Smooth muscle cell of bladder (primary cell): ENCODE measurements around the gene HLA-A. TPM values are rescaled to one million over a fixed set of nuclear protein-coding genes. Genes with fewer than 3 reads are reported as not detected.

Experiments
- total RNA-seq: library from RNA; depleted of rRNA; stranded (reverse); fragments of >200 nt; gene quantifications from 2 replicates; pipeline ENCODE4 v1.2.3, GENCODE V29; 2014

The HLA-A gene
- total RNA-seq: 300 and 414 TPM in 2 replicates

DNA sequence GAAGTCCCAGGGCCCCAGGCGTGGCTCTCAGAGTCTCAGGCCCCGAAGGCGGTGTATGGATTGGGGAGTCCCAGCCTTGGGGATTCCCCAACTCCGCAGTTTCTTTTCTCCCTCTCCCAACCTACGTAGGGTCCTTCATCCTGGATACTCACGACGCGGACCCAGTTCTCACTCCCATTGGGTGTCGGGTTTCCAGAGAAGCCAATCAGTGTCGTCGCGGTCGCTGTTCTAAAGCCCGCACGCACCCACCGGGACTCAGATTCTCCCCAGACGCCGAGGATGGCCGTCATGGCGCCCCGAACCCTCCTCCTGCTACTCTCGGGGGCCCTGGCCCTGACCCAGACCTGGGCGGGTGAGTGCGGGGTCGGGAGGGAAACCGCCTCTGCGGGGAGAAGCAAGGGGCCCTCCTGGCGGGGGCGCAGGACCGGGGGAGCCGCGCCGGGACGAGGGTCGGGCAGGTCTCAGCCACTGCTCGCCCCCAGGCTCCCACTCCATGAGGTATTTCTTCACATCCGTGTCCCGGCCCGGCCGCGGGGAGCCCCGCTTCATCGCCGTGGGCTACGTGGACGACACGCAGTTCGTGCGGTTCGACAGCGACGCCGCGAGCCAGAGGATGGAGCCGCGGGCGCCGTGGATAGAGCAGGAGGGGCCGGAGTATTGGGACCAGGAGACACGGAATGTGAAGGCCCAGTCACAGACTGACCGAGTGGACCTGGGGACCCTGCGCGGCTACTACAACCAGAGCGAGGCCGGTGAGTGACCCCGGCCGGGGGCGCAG, at the start of gene HLA-A:
Gene HLA-A (plus strand): TSS at position 258 of the 778 bp plus-strand sequence. CDS start 22 bp downstream, at position 280.

Other genes starting within 250 kb of the HLA-A start
- 2.6 and 8.0 TPM in 2 replicates for gene HLA-F, start 219.1 kb upstream of the HLA-A start, total RNA-seq
- 0.14 and 0.37 TPM in 2 replicates for gene HLA-G, start 114.7 kb upstream of the HLA-A start, total RNA-seq
- gene POLR1H, start 118.7 kb downstream of the HLA-A start, total RNA-seq: 34.9 and 39.5 TPM in 2 replicates
- 10.4 and 13.1 TPM in 2 replicates for gene PPP1R11, start 124.7 kb downstream of the HLA-A start, total RNA-seq
- under 0.01 TPM in 1 of 2 replicates, not detected in the other for gene RNF39, start 133.2 kb downstream of the HLA-A start, total RNA-seq
- gene TRIM31, start 170.6 kb downstream of the HLA-A start, total RNA-seq: not detected in 2 replicates
- gene TRIM40, start 193.6 kb downstream of the HLA-A start, total RNA-seq: not detected in 2 replicates
- gene TRIM10, start 218.7 kb downstream of the HLA-A start, total RNA-seq: not detected in 2 replicates
- gene TRIM15, start 221.0 kb downstream of the HLA-A start, total RNA-seq: not detected in 2 replicates